ENCODE data around the gene ZDHHC4.
"Not testable (repeated sequence)": the region's sequence is repeated elsewhere in the genome, so short reads cannot be mapped to it uniquely, and the experiment has no call there.

ZDHHC4 gene

DNA sequence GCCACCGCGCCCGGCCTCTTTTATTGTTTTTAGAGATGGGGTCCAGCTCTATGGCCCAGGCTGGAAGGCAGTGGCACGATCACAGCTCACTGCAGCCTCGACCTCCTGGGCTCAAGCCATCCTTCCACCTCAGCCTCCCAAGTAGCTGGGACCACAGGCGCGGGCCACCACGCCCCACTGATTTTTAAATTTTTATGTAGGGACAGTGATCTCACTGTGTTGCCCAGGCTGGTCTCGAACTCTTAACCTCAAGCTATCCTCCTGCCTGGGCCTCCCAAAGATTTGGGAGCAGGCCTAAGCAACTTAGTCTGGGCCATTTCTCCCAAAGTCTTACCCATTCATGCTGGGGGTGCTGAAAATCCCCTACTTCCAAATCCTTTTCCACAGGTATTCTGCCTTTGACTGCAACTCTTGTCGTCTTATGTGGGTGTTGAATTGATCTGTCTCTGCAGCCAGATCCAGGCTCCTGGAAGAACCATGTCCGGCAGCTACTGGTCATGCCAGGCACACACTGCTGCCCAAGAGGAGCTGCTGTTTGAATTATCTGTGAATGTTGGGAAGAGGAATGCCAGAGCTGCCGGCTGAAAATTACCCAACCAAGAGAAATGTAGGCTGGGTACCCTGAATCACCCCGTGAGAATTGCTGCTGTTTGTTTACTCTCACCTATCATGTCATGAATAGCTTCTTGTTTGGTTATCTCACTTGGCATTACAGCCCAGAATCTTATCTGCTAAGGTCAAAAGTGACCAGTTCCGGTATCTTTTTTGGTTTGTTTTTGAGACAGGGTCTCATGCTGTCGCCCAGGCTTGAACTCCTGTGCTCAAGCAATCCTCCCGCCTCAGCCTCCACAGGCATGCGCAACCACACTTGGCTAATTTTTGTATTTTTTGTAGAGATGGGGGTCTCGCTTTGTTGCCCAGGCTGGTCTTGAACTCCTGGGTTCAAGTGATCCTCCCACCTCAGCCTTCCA is 1.1 kb downstream of the ZDHHC4 start:
- Histone ChIP-seq H3K27ac (peak overlapping the region; percentile 91 to 96), H3K4me3 (peak overlapping the region; percentile 64 to 65), H3K27me3 (no peaks in the 10 kb centered on the region), H3K36me3 (peaks cover 18 to 39% (median 24%) of the 10 kb centered on the region in 3 donors), H3K9me3 (no peaks in the 10 kb centered on the region), H3K4me1 (peaks cover 0 to 13% (median 0%) of the 10 kb centered on the region in 4 donors)
- DNase-seq, result no peak
- no peak for TF ChIP-seq CTCF (IDR thresholded peaks at IDR 0.05)
- intact Hi-C loops (cut with DNase I; ENCODE audit: low total_unique reads), result no loop called here

DNA sequence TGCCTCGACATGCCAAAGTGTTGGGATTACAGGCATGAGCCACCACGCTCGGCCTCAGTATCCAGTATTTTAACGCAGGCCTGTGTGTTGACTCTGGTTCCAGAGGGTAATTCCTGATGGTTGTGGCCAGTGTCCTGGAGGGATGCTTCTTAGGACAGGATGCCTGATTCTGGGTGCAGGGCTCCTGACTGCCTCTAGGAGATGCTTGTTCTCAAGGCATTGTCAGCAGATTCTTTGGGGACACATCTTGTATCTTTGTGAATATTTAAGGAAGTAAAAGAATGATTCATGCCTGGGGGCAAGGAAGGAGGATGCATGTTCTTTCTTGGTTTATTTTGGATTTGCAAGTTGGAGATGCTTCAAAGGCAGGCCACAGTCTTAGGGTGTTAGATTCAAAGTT is 2.2 kb downstream of the ZDHHC4 start:
- H3K27ac ChIP-seq, result no peak overlapping the region
- no peak for TF ChIP-seq CTCF (IDR thresholded peaks at IDR 0.05)
- no peaks in the 10 kb centered on the region for H3K27me3 ChIP-seq
- DNase-seq, result no peak
- no peaks in the 10 kb centered on the region for H3K9me3 ChIP-seq
- peaks cover 0 to 13% (median 0%) of the 10 kb centered on the region in 4 donors for H3K4me1 ChIP-seq
- H3K4me3 ChIP-seq, result no peak overlapping the region
- peaks cover 26 to 47% (median 27%) of the 10 kb centered on the region in 3 donors for H3K36me3 ChIP-seq
- intact Hi-C loops (cut with DNase I; ENCODE audit: low total_unique reads), result no loop called here

- H3K27me3 ChIP-seq; H3K4me1 ChIP-seq; intact Hi-C loops (cut with DNase I; ENCODE audit: low total_unique reads); H3K27ac ChIP-seq; DNase-seq; H3K9me3 ChIP-seq; H3K4me3 ChIP-seq: not testable (repeated sequence)
- peaks cover 27 to 66% (median 42%) of the 10 kb centered on the region in 3 donors for H3K36me3 ChIP-seq
Observed at GRCh38 chr7:6585746-6586432, 8.6 kb downstream of the ZDHHC4 start.

- peaks cover 0 to 20% (median 7%) of the 10 kb centered on the region in 4 donors for H3K4me1 ChIP-seq
- no peak overlapping the region for H3K4me3 ChIP-seq
- no peak for DNase-seq
- no peak overlapping the region for H3K27ac ChIP-seq
- H3K9me3 ChIP-seq, result no peaks in the 10 kb centered on the region
- intact Hi-C loops (cut with DNase I; ENCODE audit: low total_unique reads), result no loop called here
- peaks cover 16 to 61% (median 29%) of the 10 kb centered on the region in 3 donors for H3K36me3 ChIP-seq
- TF ChIP-seq CTCF (IDR thresholded peaks at IDR 0.05), result no peak
- H3K27me3 ChIP-seq, result no peaks in the 10 kb centered on the region
Observed at GRCh38 chr7:6588566-6588965, 11.3 kb downstream of the ZDHHC4 start.

DNA sequence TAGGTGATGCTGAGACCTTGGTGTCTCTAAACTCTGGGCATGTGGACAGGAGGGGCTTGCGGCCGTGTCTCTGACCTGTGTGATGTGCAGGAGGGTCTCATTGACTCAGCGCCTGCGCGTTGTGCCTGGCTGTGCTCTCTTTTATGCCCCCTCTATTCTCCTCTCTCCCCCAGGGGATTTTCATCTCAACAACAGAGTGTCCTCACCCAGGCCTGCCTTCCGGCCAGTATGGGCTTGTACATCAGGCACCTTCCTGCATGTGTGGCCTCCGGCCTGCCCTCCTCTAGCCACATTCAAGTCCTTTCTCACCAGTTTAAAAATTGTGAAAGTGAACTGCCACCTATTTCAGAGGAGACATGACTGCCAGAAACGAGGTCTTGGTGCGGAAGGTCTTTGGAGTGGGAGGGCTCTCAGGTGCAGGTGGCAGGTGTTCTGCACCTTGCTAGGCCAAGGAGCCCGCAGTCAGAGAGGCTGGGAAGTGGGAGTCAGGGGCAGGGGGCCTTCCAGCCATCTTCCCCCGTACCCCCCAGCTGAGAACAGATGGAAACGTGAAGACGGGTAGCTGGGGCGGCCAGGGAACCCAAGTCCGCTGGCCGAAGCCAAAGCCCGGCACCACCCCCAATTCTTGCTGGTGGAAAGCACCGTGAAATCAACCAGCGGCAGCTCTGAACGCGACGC is 12.0 kb downstream of the ZDHHC4 start:
- peak overlapping the region; percentile 46 to 75 for H3K27ac ChIP-seq
- H3K36me3 ChIP-seq, result peaks cover 22 to 63% (median 29%) of the 10 kb centered on the region in 3 donors
- intact Hi-C loops (cut with DNase I; ENCODE audit: low total_unique reads), result no loop called here
- H3K27me3 ChIP-seq, result no peaks in the 10 kb centered on the region
- peaks cover 0 to 20% (median 7%) of the 10 kb centered on the region in 4 donors for H3K4me1 ChIP-seq
- H3K4me3 ChIP-seq, result peak overlapping the region; percentile 75 to 91
- no peaks in the 10 kb centered on the region for H3K9me3 ChIP-seq
- DNase-seq, result no peak
- TF ChIP-seq CTCF (IDR thresholded peaks at IDR 0.05), result no peak

Data from tibial artery (tissue), 4 donors.